Measurements from ENCODE around the gene CAMK1D.

GRCh38 chr10:12622016-12622415 is 272.7 kb downstream of the CAMK1D start:
- TF ChIP-seq POLR2A (IDR thresholded peaks at IDR 0.05; ENCODE audit: control extremely low read depth in 1 of 2, low read depth in 2 of 2, low read length in 2 of 2) (no peak), SIX5 (IDR thresholded peaks at IDR 0.05; ENCODE audit: low read depth, low read length) (no peak), JUND (IDR thresholded peaks at IDR 0.05; ENCODE audit: low read length) (no peak), TAF1 (IDR thresholded peaks at IDR 0.05; ENCODE audit: low read depth, low read length) (no peak), SP1 (IDR thresholded peaks at IDR 0.05; ENCODE audit: low read depth, low read length) (no peak), YY1 (IDR thresholded peaks at IDR 0.05; ENCODE audit: low read depth, low read length) (no peak), JUN (IDR thresholded peaks at IDR 0.05; ENCODE audit: low read depth, low read length) (no peak), EP300 (IDR thresholded peaks at IDR 0.05; ENCODE audit: borderline replicate concordance in 1 of 2, low read depth in 2 of 2, low read length in 2 of 2) (no peak), TBP (IDR thresholded peaks at IDR 0.05; ENCODE audit: low read depth, low read length) (no peak)
- TF ChIP-seq, protein P1, sequence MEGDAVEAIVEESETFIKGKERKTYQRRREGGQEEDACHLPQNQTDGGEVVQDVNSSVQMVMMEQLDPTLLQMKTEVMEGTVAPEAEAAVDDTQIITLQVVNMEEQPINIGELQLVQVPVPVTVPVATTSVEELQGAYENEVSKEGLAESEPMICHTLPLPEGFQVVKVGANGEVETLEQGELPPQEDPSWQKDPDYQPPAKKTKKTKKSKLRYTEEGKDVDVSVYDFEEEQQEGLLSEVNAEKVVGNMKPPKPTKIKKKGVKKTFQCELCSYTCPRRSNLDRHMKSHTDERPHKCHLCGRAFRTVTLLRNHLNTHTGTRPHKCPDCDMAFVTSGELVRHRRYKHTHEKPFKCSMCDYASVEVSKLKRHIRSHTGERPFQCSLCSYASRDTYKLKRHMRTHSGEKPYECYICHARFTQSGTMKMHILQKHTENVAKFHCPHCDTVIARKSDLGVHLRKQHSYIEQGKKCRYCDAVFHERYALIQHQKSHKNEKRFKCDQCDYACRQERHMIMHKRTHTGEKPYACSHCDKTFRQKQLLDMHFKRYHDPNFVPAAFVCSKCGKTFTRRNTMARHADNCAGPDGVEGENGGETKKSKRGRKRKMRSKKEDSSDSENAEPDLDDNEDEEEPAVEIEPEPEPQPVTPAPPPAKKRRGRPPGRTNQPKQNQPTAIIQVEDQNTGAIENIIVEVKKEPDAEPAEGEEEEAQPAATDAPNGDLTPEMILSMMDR (IDR thresholded peaks at IDR 0.05; ENCODE audit: control extremely low read depth in 1 of 3, insufficient read depth in 1 of 3, low read depth in 1 of 3, low read length in 3 of 3) = no peak

Measured in H1 (cell line).